Activated CD8-positive, alpha-beta memory T cell treated with anti-CD3 and anti-CD28 coated beads, Interleukin-2, amount 10 ng/mL, durations not matched to agents 7 days and 5 days (primary cell): ENCODE measurements around the gene FOS. TPM values are rescaled to one million over a fixed set of nuclear protein-coding genes. Genes with fewer than 3 reads are reported as not detected.
A peak's percentile ranks its signal among the peaks of the same experiment; 100 is the strongest.
"Not testable (repeated sequence)": the region's sequence is repeated elsewhere in the genome, so short reads cannot be mapped to it uniquely, and the experiment has no call there.

Source experiments
- ATAC-seq: fragments of 150-1000 bp; cut with Tn5 transposase; one replicate; pipeline ENCODE4 v1.10.0; 2021; ENCODE audit warnings: moderate library complexity
- CTCF ChIA-PET: fragments of 350-600 bp; sonication (Branson Sonifier 250); formaldehyde crosslinking; loops from one replicate; lab custom pipeline; 2021; ENCODE audit warnings: antibody characterized with exemption; lab: Charles Lee
- DNase-seq: peaks from one replicate; pipeline ENCODE4 v3.0.0-alpha.2; 2020
- H3K27ac Mint-ChIP-seq: one replicate; pipeline ENCODE4 v1.8.0; 2021; ENCODE audit warnings: mild to moderate bottlenecking, mixed read lengths
- H3K27me3 Mint-ChIP-seq: one replicate; pipeline ENCODE4 v1.8.0; 2021; ENCODE audit warnings: mixed read lengths
- H3K36me3 Mint-ChIP-seq: one replicate; pipeline ENCODE4 v1.8.0; 2021; ENCODE audit warnings: mild to moderate bottlenecking, mixed read lengths
- H3K4me1 Mint-ChIP-seq: one replicate; pipeline ENCODE4 v1.8.0; 2021; ENCODE audit warnings: mixed read lengths
- H3K4me3 Mint-ChIP-seq: one replicate; pipeline ENCODE4 v1.8.0; 2021; ENCODE audit warnings: mild to moderate bottlenecking, moderate library complexity, mixed read lengths
- H3K9me3 Mint-ChIP-seq: one replicate; pipeline ENCODE4 v1.8.0; 2022; ENCODE audit warnings: low read depth, mixed read lengths
- total RNA-seq, 2 experiments: library from RNA; stranded (reverse); gene quantifications; one replicate each; pipeline ENCODE4 v1.2.3, GENCODE V29; 2021

The FOS gene
- 10 to 100 TPM in 1 of 2 experiments, 1 to 10 TPM in 1; 6.9 to 78.6 TPM for total RNA-seq

DNA sequence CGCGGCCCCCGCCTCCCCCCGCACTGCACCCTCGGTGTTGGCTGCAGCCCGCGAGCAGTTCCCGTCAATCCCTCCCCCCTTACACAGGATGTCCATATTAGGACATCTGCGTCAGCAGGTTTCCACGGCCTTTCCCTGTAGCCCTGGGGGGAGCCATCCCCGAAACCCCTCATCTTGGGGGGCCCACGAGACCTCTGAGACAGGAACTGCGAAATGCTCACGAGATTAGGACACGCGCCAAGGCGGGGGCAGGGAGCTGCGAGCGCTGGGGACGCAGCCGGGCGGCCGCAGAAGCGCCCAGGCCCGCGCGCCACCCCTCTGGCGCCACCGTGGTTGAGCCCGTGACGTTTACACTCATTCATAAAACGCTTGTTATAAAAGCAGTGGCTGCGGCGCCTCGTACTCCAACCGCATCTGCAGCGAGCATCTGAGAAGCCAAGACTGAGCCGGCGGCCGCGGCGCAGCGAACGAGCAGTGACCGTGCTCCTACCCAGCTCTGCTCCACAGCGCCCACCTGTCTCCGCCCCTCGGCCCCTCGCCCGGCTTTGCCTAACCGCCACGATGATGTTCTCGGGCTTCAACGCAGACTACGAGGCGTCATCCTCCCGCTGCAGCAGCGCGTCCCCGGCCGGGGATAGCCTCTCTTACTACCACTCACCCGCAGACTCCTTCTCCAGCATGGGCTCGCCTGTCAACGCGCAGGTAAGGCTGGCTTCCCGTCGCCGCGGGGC lies at the start of gene FOS:
FOS (plus strand) TSS at position 407 of the 731 bp plus-strand sequence; CDS start at position 562, 155 bp downstream.
- peak within 1 kb of the TSS; percentile 93 for H3K27ac Mint-ChIP-seq
- H3K27me3 Mint-ChIP-seq: peaks cover 72% of the 10 kb centered on the region
- ATAC-seq: peak; percentile 69
- peak within 1 kb of the TSS; percentile 75 for H3K4me3 Mint-ChIP-seq
- CTCF ChIA-PET: interaction anchor here (1.0 kb wide), 1 partner anchor 16 kb away, joined by 6 read pairs; no protein-coding TSS in a partner anchor
- peaks cover 6% of the 10 kb centered on the region for H3K36me3 Mint-ChIP-seq
- peak; percentile 93 for DNase-seq
- no peaks in the 10 kb centered on the region for H3K9me3 Mint-ChIP-seq
- H3K4me1 Mint-ChIP-seq: peaks cover 37% of the 10 kb centered on the region

DNA sequence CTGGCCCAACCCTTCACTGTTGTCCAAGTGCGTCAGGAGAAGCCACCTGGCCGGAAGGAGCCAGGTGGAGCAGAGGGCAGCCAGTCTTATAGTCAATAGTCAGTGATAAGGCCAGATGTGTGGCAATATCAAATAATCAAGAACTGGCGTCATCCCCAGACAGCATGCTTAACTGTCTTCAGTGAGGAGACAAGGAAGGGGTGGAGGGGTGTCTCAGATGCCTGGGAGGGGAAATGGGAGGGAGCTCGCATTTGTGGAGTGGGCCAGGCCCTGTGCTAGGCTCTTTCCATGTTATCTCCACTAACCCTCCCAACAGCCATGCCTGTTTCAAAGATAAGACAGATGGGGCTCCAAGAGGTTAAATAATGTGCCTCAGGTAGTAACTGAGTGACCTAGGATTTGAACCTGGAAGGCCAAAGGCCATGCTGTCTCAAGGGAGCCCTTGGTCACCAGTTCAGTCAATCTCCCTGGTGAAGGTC lies 48.9 kb upstream of the FOS start:
- CTCF ChIA-PET: interaction anchor here (0.9 to 3.0 kb wide), 9 partner anchors 9 to 83 kb away, joined by 3 to 9 read pairs (median 4); no protein-coding TSS in a partner anchor
- Mint-ChIP-seq H3K4me1 (peaks cover 44% of the 10 kb centered on the region), H3K27me3 (peaks cover 15% of the 10 kb centered on the region), H3K9me3 (no peaks in the 10 kb centered on the region), H3K27ac (peak overlapping the region; percentile 20), H3K4me3 (no peak overlapping the region), H3K36me3 (no peaks in the 10 kb centered on the region)
- DNase-seq (no peak), ATAC-seq (no peak)

DNA sequence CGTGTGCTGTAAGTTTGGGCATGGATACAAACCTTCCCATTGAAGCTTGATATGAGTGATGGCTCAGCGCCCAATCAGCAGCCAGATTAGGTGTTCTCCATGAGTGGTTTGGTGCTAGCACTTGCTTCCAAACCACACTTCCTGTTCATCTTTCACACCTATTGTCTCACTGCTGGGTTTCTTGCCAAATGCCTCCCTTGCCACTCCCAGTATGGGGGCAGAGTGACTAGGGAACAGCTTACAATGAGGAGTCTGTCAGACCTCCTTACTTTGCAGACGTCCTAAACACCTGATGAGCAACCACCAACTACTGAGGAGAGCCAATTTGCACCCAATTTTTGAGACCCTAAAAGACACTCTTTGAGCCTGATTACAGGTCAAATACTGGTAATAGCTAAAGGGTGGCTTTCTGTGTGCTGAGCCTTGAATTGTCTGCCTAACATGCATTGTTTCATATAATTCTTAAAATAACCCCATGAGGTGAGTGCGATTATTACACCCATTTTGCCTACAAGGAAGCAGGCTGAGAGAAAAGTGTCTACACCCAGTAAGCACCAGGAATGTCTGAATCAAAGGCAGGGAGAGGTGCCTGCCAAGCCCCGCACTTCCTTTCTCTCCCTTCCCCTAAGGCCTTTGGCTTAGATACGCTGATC lies 48.4 kb upstream of the FOS start:
- DNase-seq (peak; percentile 78), ATAC-seq (peak; percentile 80)
- Mint-ChIP-seq H3K4me1 (peaks cover 44% of the 10 kb centered on the region), H3K27ac (peak overlapping the region; percentile 20), H3K4me3 (no peak overlapping the region), H3K36me3 (no peaks in the 10 kb centered on the region), H3K9me3 (no peaks in the 10 kb centered on the region), H3K27me3 (peaks cover 15% of the 10 kb centered on the region)
- CTCF ChIA-PET: interaction anchor here (0.9 to 3.0 kb wide), 9 partner anchors 9 to 84 kb away, joined by 3 to 9 read pairs (median 4); no protein-coding TSS in a partner anchor

DNA sequence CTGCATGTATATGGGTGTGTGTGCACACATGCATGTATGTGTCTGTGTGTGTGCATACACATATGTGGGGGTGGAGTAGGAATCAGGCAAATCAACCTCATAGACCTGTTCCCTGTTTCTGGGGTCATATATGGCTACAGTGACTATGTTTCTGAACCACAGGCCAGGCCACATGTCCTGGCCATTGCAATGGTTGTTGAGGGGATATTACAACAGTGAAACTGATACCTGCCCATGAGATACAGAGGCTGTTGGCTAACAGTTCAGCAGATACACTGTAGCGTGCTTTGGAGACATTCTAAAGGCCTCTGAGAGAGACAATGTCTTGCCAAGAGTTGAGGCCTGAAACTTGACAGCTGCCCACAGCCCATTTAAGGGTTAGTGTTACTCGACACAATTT lies 47.3 kb upstream of the FOS start:
- Mint-ChIP-seq H3K4me3 (no peak overlapping the region), H3K4me1 (peaks cover 44% of the 10 kb centered on the region), H3K9me3 (no peaks in the 10 kb centered on the region), H3K27me3 (peaks cover 16% of the 10 kb centered on the region), H3K36me3 (no peaks in the 10 kb centered on the region), H3K27ac (no peak overlapping the region)
- CTCF ChIA-PET: interaction anchor here (1.3 to 3.0 kb wide), 3 partner anchors 18 to 75 kb away, joined by 3 to 8 read pairs (median 5); no protein-coding TSS in a partner anchor
- ATAC-seq: no peak
- no peak for DNase-seq

DNA sequence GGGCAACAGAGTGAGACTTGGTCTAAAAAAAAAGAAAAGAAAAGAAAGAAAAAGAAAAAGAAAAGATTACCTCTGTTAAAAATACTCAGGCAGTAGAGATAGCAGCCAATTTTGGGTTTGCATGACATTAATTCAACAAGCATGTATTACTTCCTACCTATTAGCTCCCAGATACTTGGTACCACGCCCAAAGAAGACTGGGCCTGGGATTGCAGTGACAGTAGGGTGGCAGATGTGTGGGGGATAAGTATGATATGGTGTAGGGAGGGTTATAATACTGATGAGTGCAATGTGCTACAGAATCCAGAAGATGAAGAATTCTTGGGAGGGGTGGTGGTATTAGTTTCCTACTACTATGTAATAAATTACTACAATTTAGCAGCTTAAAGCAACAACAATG lies 46.4 kb upstream of the FOS start:
- DNase-seq (no peak), ATAC-seq (no peak)
- H3K9me3 Mint-ChIP-seq: no peaks in the 10 kb centered on the region
- CTCF ChIA-PET: interaction anchor here (1.0 to 1.6 kb wide), 3 partner anchors 19 to 63 kb away, joined by 3 to 13 read pairs (median 4); no protein-coding TSS in a partner anchor
- H3K27ac Mint-ChIP-seq: no peak overlapping the region
- peaks cover 23% of the 10 kb centered on the region for H3K27me3 Mint-ChIP-seq
- no peak overlapping the region for H3K4me3 Mint-ChIP-seq
- peaks cover 44% of the 10 kb centered on the region for H3K4me1 Mint-ChIP-seq
- H3K36me3 Mint-ChIP-seq: no peaks in the 10 kb centered on the region

DNA sequence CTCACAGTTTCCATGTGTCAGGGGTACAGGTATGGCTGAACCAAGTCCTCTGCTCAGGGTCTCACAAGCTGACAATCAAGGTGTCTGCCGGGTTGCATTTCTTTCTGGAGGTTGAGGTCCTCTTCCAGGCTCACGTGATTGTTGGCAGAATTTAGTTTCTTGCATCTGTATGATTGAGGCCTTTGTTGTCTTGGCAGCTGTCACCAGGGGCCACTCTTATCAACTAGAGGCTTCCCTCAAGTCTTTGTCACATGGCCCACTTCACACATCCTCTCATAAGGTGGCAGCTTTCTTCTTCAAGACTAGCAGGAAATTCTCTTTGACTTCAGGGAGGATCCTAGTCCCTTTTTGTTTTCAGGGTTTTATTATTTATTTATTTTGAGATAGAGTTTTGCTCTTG lies 46.0 kb upstream of the FOS start:
- no peak overlapping the region for H3K27ac Mint-ChIP-seq
- ATAC-seq (peak; percentile 47), DNase-seq (peak; percentile 50)
- CTCF ChIA-PET: interaction anchor here (1.0 to 1.6 kb wide), 3 partner anchors 19 to 62 kb away, joined by 3 to 13 read pairs (median 4); no protein-coding TSS in a partner anchor
- peaks cover 44% of the 10 kb centered on the region for H3K4me1 Mint-ChIP-seq
- no peaks in the 10 kb centered on the region for H3K9me3 Mint-ChIP-seq
- H3K27me3 Mint-ChIP-seq: peaks cover 23% of the 10 kb centered on the region
- no peak overlapping the region for H3K4me3 Mint-ChIP-seq
- H3K36me3 Mint-ChIP-seq: no peaks in the 10 kb centered on the region

DNA sequence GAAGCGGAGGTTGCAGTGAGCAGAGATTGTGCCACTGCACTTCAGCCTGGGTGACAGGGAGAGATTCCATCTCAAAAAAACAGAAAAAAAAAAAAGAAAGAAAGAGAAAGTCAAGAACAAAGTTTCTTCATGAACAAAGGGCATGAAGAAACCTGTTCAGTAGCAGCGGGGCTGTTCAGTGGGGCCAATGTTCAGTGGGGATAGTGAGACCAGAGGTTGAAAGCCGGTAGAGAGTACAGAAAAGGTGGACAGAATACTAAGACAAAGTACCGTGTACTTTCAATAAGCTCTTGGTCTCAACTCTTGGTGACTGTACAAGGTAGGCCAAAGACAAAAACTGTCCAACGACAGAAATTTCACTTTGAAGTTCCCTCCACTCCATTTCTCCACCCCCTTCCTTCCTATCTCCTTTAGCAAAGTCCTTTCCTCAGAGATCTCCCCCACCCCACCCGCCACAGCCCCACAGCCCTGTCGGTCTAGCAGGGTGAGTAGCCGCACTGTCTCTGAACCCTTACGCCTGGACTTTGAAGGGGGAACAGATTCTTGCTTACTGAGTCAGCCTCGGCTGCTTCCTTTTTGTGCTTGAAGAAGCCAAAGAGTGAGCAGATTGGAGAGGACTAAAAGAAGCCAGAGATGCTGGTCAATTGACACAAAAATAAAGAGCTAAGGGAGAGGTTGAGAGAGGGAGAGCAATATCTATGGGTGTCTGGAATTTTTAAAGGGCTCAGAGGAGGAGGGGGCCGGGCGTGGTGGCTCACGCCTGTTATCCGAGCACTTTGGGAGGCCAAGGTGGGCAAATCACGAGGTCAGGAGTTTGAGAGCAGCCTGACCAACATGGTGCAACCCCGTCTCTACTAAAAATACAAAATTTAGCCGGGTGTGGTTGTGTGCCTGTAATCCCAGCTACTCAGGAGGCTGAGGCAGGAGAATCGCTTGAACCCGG lies 44.2 kb upstream of the FOS start:
- Mint-ChIP-seq H3K9me3 (no peaks in the 10 kb centered on the region), H3K36me3 (no peaks in the 10 kb centered on the region), H3K27me3 (peaks cover 23% of the 10 kb centered on the region), H3K4me1 (peaks cover 30% of the 10 kb centered on the region), H3K4me3 (no peak overlapping the region), H3K27ac (no peak overlapping the region)
- CTCF ChIA-PET: interaction anchor here (0.9 to 1.6 kb wide), 4 partner anchors 14 to 280 kb away, joined by 3 to 4 read pairs (median 3); no protein-coding TSS in a partner anchor
- DNase-seq (no peak), ATAC-seq (no peak)

DNA sequence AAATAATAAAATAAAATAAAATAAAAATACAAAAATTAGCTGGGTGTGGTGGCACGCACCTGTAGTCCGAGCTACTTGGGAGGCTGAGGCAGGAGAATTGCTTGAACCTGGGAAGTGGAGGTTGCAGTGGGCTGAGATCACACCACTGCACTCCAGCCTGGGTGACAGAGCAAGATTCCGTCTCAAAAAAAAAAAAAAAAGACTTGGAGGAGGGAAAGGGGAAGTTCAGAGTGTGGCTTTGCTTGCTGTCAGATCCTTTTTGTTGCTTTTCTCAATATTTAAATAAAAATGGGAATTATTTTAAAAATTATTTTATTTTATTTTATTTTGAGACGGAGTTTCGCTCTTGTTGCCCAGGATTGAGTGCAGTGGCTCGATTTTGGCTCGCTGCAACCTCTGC lies 43.4 kb upstream of the FOS start:
- Mint-ChIP-seq H3K27me3 (peaks cover 28% of the 10 kb centered on the region), H3K4me1 (peaks cover 22% of the 10 kb centered on the region)
- H3K9me3 Mint-ChIP-seq, ATAC-seq, DNase-seq, H3K27ac Mint-ChIP-seq, H3K4me3 Mint-ChIP-seq, H3K36me3 Mint-ChIP-seq: not testable (repeated sequence)
- CTCF ChIA-PET: interaction anchor here (0.6 to 1.6 kb wide), 5 partner anchors 13 to 279 kb away, joined by 3 to 4 read pairs (median 3); no protein-coding TSS in a partner anchor

DNA sequence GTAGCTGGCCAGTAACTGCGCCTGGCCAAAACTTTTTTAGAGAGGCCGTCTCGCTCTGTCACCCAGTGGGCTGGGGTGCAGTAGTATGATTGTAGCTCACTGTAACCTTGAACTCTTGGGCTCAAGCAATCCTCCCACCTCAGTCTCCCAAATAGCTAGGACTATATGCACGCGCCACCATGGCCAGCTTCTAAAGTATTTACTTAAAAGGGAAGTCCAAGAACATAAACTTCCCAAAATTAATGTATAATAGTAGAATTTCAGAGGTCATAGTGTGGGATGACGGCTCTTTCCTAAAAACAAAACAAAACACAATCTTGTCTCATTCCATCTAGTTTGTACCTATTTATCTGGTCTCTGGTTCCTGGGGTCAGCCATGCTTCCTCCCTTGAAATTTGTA lies 42.2 kb upstream of the FOS start:
- Mint-ChIP-seq H3K4me3 (no peak overlapping the region), H3K4me1 (peaks cover 9% of the 10 kb centered on the region), H3K27ac (no peak overlapping the region), H3K36me3 (no peaks in the 10 kb centered on the region), H3K27me3 (peaks cover 31% of the 10 kb centered on the region), H3K9me3 (no peaks in the 10 kb centered on the region)
- ATAC-seq: no peak
- no peak for DNase-seq
- CTCF ChIA-PET: interaction anchor here (0.7 kb wide), 1 partner anchor 1152 kb away, joined by 3 read pairs; the partner anchor contains the start of gene ALDH6A1

DNA sequence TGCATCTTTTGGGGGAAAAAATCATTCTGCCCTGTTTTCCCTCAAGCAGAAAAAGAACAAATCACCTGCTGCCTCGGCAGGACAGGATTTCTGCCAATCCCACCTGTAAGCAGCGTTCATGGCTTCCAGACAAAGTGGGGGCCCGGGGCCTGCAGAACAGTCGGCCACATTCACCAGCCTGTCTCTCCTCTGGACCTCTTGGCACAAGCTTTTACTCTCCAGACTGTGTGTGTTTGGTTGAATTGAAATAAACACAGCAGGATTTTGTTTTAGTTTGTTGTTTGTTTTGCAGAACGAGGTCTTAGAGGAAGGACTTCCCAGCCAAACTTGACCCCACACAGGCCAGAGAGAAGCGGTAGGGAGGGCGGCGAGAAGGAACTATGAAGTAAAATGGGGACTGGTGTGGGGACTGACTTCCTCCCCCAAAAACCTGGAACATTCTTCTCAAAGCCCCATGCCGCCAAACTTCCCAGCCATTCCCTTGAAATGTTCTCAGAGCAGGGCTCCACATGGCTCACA lies 41.7 kb upstream of the FOS start:
- Mint-ChIP-seq H3K4me1 (peaks cover 8% of the 10 kb centered on the region), H3K4me3 (no peak overlapping the region), H3K27ac (no peak overlapping the region), H3K36me3 (no peaks in the 10 kb centered on the region), H3K27me3 (peaks cover 31% of the 10 kb centered on the region), H3K9me3 (no peaks in the 10 kb centered on the region)
- ATAC-seq (no peak), DNase-seq (no peak)
- CTCF ChIA-PET: interaction anchor here (1.0 kb wide), 1 partner anchor 13 kb away, joined by 3 read pairs; no protein-coding TSS in a partner anchor

DNA sequence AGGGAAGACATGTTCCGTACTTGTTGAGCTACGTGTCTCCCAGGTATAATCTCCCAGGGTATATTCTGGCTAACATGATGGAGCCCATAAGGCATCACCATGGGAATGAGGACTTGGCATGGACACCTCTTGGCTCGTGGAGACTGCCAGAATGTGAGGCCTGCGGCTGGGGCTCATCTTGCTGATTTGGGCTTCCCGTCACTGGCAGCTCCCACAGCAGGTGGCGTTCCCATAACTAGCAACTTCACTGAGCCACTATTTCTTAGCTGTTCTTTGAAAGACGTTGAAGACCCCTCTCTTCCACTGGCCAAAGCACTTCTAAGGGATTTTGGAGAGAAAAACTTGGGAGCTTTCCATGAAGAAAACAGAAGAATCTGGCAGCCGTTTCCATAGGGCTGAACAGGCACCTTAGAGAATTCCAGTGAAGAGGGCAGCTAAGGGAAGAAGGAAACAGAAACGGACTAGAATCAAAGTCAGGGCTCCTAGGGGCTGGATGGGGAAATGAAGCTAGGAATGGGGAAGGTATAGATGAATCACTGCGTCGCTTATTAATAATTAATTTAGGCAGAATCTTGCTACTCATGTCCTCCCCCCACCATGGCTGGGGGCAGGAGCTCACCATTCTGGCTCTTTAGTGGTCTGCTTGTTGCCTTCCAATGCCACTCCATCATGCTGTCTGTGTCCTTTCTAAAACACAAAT lies 39.7 kb upstream of the FOS start:
- H3K36me3 Mint-ChIP-seq: no peaks in the 10 kb centered on the region
- DNase-seq (no peak), ATAC-seq (no peak)
- no peak overlapping the region for H3K27ac Mint-ChIP-seq
- peaks cover 35% of the 10 kb centered on the region for H3K27me3 Mint-ChIP-seq
- H3K4me1 Mint-ChIP-seq: no peaks in the 10 kb centered on the region
- no peak overlapping the region for H3K4me3 Mint-ChIP-seq
- CTCF ChIA-PET: interaction anchor here (0.7 to 2.4 kb wide), 6 partner anchors 9 to 257 kb away, joined by 3 to 9 read pairs (median 3); no protein-coding TSS in a partner anchor
- no peaks in the 10 kb centered on the region for H3K9me3 Mint-ChIP-seq

DNA sequence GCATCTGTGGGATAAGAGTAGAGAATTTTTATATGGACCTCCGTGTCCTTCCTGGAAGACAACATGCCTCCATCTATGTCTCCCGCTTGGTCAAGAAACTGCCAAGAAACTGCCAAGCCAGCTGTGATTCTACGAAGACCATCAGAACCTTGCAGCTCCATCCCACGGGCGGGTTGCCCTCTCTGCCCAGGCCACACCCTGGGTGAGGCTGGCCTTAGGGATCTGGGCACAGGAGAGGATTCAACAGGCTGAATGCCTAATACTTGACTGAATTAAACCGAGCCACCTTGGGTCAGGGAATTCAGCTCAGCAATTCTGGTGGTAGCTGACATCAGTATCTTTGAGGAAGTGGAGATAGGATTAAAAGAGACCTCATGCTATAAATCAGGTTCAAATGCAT lies 37.8 kb upstream of the FOS start:
- no peak overlapping the region for H3K27ac Mint-ChIP-seq
- CTCF ChIA-PET: no interaction called here
- H3K9me3 Mint-ChIP-seq: no peaks in the 10 kb centered on the region
- no peak overlapping the region for H3K4me3 Mint-ChIP-seq
- H3K27me3 Mint-ChIP-seq: peaks cover 49% of the 10 kb centered on the region
- no peaks in the 10 kb centered on the region for H3K36me3 Mint-ChIP-seq
- no peak for DNase-seq
- no peak for ATAC-seq
- no peaks in the 10 kb centered on the region for H3K4me1 Mint-ChIP-seq
